Embryonic facial prominence (tissue), 1 donor: ENCODE data around the gene GATM.
"Not testable (repeated sequence)": the region's sequence is repeated elsewhere in the genome, so short reads cannot be mapped to it uniquely, and the experiment has no call there.

Experiments used
- DNase-seq: peaks from one replicate; pipeline ENCODE4 v3.0.0-alpha.2; 2016; ENCODE audit errors: extremely low spot score

GATM gene

DNA sequence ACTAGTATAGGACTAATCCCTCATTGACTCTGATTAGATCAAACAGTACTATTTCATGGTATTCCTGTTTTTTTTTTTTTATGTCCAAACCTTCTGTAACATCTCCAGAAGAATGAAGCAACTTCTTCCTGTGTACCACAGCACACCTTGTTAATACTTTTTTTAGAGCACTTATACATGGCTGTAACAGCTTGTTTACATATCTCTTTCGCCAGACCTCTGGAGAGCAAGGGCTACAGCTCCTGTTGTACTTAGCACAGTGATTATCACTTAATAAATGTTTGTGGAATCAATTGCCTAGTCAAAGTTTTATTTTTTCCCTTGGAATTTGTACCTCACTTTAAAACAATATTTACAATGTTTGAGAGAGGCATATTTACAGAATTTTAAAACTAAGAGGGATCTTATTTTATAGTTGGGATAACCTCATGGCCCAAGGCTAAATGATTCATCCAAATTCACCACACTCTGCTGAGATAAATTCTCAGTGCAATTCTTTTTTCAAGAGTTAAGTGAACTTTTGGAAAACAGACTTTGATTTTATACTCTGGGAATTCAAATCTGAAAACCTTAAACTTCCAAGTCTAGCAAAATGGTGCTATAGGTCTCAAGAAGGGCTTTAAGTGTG lies 9.2 kb upstream of the GATM start:
- DNase-seq, result peak; percentile 3

DNA sequence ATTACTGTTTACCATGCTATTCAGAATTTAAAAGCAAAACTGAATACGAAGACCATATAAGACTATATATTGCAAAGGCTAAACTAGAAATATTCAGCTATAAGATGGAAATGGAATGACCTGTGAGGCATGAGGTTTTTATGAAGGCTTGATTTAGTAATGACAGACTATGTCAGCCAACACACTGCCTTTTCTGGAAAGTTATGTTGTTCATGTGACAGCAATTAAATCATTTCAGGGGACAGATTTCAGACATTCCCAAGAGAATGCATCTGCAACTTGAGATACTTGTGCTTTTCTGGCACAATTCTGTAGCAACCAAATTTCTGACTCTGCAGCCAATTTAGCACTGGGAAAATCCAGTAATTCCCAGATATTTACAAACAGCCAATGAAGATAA lies 8.6 kb upstream of the GATM start:
- no peak for DNase-seq

DNA sequence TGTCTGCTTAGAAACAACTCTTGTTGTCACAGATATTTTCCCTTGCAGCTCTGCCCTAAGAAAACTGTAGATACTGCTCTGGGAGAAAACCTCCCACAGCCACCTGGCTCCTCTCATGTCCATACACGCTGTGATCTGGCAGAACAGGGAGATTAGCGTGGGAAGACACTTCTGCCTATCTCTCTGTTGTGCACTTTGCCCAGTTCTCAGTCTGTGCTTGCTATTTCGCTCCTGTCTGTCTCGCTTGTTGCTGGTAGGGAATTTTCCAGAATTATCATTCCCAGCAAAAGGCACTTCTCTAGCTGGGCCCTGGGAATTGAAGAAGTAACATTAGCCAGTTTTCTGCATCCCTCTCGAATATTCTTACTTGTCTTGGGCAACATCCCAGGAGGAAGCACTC lies 8.1 kb upstream of the GATM start:
- DNase-seq, result no peak

DNA sequence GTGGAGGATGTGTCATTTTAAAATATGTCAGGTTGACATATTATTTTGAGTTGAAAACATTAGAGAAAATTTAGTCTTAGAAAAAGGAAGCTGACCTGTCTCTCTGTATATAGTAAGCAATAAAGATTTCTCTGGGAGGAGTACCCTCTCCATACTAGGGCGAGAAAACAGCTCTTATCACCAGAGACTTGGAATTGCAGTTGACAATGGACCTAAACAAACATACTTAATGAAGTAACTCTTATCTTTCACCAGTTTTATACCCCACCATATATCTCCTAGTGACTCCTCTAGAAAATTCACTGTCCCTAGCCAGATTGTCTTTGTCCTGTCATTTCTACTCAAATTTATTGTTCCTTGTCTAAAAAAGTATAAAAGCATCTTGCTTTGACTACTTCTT lies 7.2 kb upstream of the GATM start:
- no peak for DNase-seq

DNA sequence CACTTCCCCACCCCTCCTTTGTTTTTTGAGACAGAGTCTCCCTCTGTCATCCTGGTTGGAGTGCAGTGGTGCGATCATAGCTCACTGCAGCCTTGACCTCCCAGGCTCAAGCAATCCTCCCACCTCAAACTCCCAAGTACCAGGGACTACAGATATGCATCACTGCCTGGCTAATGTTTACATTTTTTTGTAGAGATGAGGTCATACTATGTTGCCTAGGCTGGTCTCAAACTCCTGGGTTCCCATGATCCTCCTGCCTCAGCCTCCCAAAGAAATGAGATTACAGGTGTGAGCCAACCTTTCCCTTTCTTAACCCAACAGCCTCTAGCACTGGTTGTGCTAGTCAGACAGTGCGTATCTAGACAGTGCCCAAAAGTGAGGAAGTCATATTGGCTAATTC lies 6.4 kb upstream of the GATM start:
- no peak for DNase-seq

DNA sequence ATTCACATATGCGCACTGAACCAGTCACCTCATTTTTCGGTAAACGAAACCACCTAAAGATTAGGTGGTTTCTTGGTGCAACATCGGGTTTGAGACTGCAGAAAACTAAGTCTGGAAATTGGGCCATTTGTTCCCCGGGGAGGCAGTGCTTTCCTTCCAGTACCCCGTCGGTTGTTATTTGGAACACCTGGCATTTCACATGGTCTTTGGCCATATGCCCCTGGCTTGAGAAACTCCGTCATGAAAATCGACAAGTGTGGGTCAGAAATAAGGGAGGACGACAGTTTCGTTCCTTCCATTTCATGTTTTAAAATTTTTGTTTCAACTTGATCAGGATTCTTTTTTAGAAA lies 544 bp upstream of the GATM start:
- no peak for DNase-seq

DNA sequence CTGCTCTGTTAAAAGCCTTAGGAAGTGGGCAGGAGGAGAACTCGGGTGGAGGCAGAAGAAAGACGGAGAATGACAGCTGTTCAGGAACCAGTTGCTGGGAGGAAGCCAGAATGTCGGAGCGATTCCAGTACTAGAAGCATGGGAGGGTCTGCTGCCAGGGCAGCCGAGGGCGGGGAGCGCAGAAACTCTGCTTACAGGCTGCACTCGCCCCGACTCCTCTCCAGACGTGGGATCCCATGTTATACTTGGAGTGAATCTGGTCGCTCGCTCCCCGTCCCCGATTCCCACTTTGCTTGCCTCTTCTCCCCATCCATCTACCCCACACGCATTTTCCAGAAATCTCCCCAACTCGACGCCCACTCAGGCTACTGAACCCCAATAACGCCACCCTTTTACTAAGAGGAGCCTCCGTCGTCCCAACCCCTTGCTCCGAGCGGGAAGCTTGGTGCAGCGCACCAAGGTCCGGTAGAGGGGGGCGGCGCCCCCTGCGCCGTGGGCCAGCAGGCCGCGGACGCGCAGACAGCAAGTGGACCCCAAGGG lies 665 bp downstream of the GATM start:
- peak; percentile 25 for DNase-seq

DNA sequence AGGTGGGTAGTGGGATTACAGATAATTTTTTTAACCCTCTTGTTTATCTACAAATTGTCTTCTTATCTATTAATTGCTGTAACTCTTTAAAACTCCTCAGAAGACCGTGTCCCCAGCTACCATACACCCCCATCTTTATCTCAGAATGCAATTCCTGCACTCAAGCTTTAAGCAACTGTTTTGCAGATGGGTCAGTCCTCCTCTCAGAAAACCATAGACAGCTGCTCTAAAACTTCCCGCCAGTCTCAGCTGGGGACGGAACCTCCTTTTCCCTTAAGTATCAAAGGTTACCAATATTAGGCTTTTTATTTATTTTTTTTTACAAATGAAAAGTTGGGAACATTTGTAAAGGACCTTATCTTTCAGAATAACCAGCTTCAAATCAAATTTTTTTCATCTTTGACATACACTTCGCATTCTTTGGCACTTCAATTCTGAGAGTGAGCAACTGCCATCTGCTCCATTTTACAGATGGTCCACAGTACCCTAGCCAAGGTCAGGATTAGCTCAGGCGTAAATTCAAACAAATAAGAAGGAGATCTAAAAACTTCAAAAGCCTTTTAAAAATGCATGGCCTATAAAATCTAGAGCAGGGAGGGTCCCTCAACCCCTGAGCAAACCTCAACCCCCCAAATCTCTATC lies 1.3 kb downstream of the GATM start:
- DNase-seq, result no peak

DNA sequence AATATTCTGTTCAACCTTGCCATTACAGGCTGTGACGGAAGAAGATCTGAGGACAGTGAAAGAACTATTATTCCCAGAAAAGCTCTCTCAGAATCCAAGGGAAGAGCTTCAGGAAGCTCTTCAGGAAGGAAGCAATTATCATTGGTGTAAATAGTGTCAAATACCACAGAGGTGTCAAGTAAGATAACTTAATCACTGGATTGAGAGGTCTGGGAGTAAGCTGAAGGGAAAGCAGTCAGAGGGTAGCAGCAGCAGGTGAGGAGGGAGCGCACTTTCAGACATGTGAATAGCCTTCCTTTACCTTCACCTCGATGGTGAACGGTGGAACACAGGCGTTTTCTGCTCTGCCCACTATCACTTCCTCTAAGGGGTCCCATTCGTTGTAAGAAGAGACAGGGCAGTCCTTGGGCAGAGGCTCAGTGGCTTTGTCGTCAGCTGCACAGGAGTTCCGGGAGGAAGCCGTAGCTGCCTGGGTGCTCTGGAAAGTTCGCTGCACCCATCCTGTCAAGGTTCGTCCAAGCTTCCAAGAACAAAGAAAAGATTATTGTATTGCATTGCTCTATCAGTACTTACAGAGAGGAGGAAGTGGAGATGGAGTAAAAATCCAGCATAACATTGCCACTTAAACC lies 1.9 kb downstream of the GATM start:
- DNase-seq, result no peak

DNA sequence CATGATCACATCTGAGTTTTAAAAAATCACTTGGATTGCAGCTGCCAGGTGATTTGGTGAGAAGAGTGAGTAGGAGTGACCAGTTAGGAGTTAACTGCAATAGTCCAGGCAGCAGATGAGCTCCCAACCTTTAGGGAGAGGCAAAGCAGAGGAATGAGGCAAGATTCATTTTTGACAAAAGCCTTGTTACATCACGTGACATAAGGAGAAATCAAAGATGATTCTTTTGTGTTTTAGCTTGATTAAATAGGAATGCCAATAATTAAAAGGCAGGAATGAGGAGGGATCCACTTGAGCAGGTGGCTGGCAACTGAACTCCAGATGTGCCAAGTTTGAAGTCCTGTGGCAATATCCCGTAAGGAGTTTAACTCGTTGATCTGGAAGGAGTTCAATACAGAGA lies 2.5 kb downstream of the GATM start:
- no peak for DNase-seq

DNA sequence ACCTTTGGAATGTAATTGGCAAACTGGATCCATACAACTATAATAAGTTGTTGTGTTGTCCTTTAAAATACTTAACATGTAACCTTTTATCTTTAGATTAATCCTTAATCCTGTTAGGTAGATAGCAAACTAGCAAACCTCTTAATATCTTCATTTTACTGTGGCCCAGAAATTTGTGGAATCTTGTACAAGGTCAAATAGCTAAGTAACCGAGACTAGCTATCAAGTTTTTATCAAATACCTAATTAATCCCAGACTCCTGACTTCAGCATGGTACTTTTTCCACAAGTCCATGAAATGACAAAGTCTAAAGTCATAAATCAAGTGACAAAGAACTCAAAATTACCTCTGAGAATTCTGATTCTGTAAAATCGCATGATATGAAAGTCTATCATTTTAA lies 4.4 kb downstream of the GATM start:
- DNase-seq, result no peak

DNA sequence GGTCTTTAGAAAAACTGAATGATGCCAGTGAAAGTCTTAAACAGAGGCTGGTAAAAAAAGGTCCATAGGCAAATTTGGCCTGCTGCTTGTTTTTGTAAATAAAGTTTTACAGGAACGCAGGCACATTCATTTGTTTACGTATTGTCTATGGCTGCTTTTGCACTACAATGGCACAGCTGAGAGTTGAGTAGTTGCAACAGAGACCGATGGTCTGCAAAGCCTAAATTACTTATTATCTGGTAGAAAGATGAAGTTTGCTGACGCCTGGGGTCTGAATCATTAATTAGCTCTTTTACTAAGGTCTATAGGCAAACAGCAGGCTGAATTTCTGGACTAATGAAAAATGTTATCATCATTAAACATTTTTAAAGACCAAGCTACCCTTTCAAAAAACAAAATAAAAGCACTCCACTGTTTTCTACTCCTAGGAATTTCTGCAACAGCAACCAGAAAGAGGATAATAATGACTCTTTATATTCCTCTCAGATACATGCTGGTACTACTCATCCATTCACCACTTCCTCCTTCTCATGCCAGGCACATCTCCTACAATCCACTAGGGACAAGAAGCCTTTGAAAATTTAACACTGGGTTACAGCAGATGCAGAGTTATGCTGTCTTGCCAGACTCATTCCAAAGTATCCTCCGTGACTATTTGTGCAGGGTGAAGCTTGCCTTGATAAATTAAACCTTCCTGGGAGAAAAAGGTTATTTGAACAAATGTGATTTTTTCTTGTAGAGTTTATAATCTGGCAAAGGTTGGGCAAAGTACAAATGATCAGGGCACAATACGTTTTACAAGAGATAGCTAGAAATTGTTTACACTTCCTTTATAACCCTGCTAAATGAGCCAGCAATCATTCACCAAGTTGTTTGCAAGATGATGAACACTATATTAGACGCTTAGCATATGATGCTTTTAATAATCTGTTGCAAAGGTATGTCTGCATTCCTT lies 6.0 kb downstream of the GATM start:
- DNase-seq, result no peak

DNA sequence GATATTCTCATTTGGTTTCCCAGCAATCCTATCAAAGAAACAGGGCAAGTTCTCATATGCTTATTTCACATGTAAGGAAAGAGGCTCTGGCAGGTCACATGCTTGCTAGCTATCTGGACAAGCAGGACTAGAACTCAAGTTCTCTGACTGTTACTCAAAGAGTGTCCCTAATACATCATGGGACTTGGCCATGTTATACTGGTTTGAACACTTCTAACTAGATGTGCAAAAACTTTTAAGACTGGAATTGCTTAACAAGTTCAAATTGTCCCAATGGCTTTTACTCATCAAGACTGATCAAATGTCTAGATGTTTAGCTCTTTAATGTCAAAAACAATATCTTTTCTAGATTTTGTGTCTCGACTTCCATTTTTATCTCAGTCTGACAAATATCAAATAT lies 6.8 kb downstream of the GATM start:
- no peak for DNase-seq

DNA sequence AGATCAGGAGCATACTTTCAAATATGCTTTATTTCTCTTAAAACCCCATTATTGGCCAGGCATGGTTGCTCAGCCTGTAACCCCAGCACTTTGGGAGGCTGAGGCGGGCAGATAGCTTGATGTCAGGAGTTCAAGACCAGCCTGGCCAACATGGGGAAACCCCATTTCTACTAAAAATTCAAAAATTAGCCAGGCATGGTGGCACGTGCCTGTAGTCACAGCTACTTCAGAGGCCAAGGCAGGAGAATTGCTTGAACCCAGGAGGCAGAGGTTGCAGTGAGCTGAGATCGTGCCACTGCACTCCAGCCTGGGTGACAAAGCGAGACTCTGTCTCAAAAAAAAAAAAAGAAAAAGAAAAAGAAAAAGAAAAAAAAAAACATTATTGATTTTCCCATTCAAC lies 8.3 kb downstream of the GATM start:
- not testable (repeated sequence) for DNase-seq

DNA sequence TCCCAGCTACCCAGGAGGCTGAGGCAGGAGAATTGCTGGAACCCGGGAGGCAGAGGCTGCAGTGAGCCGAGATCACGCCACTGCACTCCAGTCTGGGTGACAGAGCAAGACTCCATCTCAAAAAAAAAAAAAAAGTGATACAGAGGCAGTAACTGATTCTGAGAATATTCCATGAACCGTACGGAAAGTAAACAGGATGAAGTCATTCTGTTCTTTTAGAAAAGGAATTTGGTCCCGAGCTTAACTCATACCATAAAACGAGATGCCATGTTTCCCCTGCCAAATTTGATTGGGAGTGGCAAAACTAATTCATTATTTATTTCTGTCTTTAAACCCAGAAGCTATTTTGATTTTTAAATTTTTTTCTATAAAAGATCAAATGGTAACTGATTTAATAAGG lies 11.1 kb downstream of the GATM start:
- not testable (repeated sequence) for DNase-seq

DNA sequence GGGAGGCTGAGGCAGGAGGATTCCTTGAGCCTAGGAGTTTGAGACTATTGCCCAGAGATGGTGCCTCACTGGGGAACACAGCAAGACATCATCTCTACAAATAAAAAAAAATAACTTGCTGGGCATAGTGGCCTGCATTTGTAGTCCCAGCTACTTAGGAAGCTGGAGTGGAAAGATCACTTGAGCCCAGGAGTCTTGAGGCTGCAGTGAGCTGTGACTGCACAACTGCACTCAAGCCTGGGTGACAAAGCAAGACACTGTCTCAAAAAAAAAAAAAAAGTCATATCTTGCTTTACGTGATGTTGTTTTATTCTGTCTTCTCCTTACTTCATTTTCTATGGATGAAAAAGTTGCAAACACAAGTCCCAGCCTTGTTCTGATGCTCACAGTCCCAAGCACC lies 14.1 kb downstream of the GATM start:
- no peak for DNase-seq

DNA sequence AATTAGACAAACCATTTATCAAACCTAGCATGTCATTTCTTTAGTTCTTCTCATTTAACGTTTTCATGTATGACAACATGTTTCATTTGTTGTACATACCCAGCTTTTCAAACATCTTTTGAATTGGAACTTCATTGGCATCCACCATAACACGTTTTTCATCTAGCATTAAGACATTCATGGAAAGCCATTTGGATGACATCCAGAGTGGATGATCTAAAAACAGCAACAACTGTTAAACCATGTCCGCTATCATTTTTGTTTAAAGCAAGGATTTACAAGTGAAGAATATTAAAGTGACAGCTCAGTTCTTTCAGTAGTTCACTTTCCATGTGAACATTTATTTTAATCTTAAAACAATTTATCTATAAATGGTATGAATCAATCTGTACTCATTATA lies 14.5 kb downstream of the GATM start:
- no peak for DNase-seq

DNA sequence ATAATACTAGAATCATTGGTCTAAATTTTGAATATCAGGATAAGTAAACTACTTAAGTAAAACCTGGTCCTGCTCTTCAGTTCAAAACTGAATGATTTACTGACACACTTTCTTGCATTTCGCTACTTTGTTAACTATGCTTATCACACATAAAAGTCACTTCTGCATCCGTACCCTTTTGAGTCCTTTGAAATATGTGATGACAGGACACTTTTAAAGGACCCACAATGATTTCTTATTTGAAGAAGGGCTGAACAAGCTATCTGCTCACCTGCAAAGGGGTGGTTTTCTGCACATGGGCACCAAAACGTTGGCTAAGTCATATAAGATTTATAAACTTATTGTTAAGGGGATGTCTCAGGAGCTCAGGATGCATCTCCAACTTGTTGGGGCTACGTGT lies 15.0 kb downstream of the GATM start:
- no peak for DNase-seq

DNA sequence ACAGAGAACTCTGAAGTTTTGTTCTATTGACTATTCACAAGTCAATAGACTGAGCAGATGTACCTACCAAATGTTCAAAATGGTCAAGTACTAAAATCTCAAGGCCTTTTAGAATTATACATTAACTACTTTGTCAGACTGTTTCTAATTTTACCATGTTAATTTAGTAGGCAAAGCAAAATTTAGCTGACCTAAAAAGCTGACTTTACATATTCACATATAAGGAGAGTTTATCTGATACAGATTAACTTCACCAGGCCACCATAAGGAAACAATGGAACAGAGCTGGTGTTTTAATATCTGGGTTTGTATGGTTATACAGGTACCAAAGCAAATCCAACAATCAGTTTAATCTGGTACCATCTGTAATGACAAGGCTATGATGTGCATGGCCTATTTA lies 15.9 kb downstream of the GATM start:
- no peak for DNase-seq

DNA sequence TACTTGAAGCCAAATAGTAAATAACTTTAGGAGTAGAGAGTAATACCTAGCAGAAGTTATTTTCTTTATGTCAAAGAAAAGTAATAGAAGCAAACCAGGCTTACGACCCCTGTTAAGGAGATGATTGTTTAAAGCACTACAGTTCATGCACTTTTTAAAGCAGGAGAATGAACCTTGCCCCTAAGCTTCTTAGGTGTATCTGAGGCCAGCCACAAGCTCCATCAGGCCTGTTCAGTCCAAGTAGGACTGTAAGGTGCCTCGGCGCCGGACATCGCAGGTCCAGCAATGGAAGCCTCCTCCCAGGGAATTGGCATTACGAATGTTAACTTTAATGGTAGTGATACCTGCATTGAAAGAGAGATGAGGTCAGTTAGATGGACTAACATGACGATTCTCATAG lies 16.5 kb downstream of the GATM start:
- no peak for DNase-seq

DNA sequence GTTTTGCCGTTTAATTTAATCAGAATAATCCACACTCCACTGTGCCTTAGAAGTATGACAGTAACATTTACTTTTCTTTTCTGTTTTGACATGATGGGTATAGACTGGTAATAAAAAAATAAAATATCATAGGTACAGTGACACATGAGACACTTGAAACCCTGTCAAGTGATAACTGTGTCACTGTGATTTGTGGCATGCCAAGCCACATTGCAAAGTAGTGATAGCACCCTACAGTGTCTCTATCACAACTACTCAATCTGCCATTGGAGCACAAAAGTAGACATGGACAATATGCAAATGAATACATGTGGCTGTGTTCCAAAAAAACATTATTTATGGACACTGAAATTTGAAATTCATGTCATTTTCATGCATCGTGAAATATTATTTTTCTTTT lies 22.5 kb downstream of the GATM start:
- DNase-seq, result no peak

DNA sequence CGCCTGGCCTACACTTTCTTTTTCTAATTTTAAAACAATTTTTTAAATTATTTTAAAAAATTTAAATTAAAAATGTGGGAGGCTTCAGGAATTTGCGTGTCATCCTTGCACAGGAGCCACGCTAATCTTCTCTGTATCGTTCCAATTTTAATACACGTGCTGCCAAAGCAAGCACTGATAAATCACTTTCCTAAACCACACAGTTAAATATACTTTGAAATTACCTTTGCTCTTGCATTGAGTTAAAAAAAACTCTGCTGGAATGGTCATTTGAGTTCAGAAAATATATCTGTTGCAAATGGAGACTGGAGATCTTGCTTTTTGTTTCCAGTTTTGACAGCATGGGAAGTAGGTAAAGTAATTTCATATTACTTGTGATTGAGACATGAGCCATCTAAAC lies 23.6 kb downstream of the GATM start:
- DNase-seq, result no peak
